Osteoblast (primary cell): ENCODE results near the gene CHURC1. TPM values are rescaled to one million over a fixed set of nuclear protein-coding genes. Genes with fewer than 3 reads are reported as not detected.

Source experiments
- DNase-seq: peaks from one replicate; pipeline ENCODE4 v3.0.0; 2011; ENCODE audit warnings: low spot score, mixed read lengths; ENCODE audit not compliant: insufficient read length; ENCODE audit errors: missing footprints
- H2AFZ ChIP-seq: 2 replicates; pipeline ENCODE4 v1.6.0; 2011; ENCODE audit warnings: mild to moderate bottlenecking, low read length
- H3K27ac ChIP-seq: 2 replicates; pipeline ENCODE4 v1.5.1; 2011; ENCODE audit warnings: mild to moderate bottlenecking, low read depth, low read length, moderate library complexity
- H3K27me3 ChIP-seq: 2 replicates; pipeline ENCODE4 v1.6.0; 2012; ENCODE audit warnings: mild to moderate bottlenecking, control low read depth, inconsistent platforms, low read length, moderate library complexity; ENCODE audit not compliant: insufficient read depth
- H3K36me3 ChIP-seq: 2 replicates; pipeline ENCODE4 v1.5.1; 2011; ENCODE audit warnings: mild to moderate bottlenecking, low read length, control low read depth, moderate library complexity; ENCODE audit not compliant: insufficient read depth
- H3K4me1 ChIP-seq: 2 replicates; pipeline ENCODE4 v1.5.1; 2011; ENCODE audit warnings: mild to moderate bottlenecking, low read length, control low read depth, moderate library complexity; ENCODE audit not compliant: insufficient read depth
- H3K4me2 ChIP-seq: 2 replicates; pipeline ENCODE4 v1.6.0; 2011; ENCODE audit warnings: mild to moderate bottlenecking, low read length; ENCODE audit not compliant: insufficient read depth
- H3K4me3 ChIP-seq: fragments of 200-600 bp; sonication (generic); 3 replicates; pipeline ENCODE4 v1.5.1; 2012; ENCODE audit warnings: mild to moderate bottlenecking, low read length, inconsistent platforms; ENCODE audit not compliant: insufficient read depth
- H3K79me2 ChIP-seq: 2 replicates; pipeline ENCODE4 v1.6.0; 2012; ENCODE audit warnings: mild to moderate bottlenecking, low read length, control low read depth, inconsistent platforms; ENCODE audit not compliant: insufficient read depth
- H3K9me3 ChIP-seq: 2 replicates; pipeline ENCODE4 v1.5.1; 2011; ENCODE audit warnings: low read depth, low read length, control low read depth
- H4K20me1 ChIP-seq: 2 replicates; pipeline ENCODE4 v1.6.0; 2012; ENCODE audit warnings: mild to moderate bottlenecking, low read length, control low read depth; ENCODE audit not compliant: insufficient read depth
- total RNA-seq: library from RNA; depleted of rRNA; stranded (reverse); fragments of >200 nt; gene quantifications from 2 replicates; pipeline ENCODE4 v1.2.3, GENCODE V29; 2012
- TF ChIP-seq, protein P1 (sequence below): IDR thresholded peaks from 2 replicates; pipeline ENCODE4 v1.5.1; 2011; ENCODE audit warnings: mild to moderate bottlenecking, low read depth, low read length, moderate library complexity; ENCODE audit errors: extremely low read depth

Gene CHURC1
- total RNA-seq, 1 donor: 79.6 TPM

DNA sequence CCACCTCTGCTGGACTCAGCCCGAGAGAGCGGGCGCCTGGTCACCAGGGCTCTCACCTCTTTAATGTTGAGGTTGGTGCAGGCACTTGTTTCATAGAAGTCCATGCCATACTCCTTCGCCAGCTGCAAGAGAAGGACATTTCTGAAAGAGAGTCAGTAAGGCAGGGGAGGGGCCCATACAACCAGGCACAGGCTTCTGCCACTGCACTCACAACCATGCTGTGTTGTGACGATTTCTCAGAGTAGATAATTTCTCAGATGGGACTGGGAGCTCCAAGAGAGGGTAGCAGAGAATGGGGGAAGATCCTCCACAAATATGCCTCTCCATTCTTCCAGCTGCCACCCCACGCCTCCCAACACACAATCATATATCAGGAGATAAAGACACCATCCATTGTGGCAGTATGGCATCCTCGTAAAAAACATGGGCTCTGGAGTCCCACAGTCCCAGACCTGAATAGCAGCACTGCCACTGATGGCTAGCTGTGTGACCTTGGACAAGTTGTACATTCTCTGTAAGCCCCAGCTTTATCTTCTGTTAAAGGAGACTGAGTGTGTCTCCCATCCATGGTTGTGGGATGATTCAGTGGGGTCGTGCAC, 34.5 kb downstream of the CHURC1 start:
- TF ChIP-seq, protein P1, sequence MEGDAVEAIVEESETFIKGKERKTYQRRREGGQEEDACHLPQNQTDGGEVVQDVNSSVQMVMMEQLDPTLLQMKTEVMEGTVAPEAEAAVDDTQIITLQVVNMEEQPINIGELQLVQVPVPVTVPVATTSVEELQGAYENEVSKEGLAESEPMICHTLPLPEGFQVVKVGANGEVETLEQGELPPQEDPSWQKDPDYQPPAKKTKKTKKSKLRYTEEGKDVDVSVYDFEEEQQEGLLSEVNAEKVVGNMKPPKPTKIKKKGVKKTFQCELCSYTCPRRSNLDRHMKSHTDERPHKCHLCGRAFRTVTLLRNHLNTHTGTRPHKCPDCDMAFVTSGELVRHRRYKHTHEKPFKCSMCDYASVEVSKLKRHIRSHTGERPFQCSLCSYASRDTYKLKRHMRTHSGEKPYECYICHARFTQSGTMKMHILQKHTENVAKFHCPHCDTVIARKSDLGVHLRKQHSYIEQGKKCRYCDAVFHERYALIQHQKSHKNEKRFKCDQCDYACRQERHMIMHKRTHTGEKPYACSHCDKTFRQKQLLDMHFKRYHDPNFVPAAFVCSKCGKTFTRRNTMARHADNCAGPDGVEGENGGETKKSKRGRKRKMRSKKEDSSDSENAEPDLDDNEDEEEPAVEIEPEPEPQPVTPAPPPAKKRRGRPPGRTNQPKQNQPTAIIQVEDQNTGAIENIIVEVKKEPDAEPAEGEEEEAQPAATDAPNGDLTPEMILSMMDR: no peak
- Histone ChIP-seq H3K36me3 (peaks cover 2% of the 10 kb centered on the region), H3K27ac (no peak overlapping the region), H3K9me3 (no peaks in the 10 kb centered on the region), H3K4me3 (no peak overlapping the region), H2AFZ (no peak overlapping the region), H3K4me1 (no peaks in the 10 kb centered on the region), H3K27me3 (no peaks in the 10 kb centered on the region), H3K79me2 (no peaks in the 10 kb centered on the region), H3K4me2 (no peak overlapping the region), H4K20me1 (peaks cover 3% of the 10 kb centered on the region)
- no peak for DNase-seq

DNA sequence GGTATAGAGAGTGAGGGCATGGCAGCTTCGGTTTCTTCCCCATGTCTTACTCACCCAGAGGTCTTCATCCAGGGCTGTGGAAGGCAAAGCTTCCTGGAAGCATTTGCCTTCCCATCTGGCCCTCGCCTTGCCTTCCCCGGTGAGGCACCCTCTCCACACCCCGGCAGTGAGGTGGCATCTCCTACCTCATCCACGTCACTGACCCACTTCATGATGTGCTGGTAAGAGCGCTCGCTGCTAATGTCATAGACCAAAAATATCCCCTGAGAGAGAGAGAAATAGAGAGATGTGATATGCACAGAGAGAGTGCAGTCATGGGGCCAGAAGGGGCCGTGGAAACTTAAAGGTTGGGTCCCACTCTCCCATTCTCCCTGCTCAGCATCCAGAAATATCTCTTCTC, 36.6 kb downstream of the CHURC1 start:
- Histone ChIP-seq H4K20me1 (peaks cover 3% of the 10 kb centered on the region), H3K4me2 (no peak overlapping the region), H3K27me3 (no peaks in the 10 kb centered on the region), H3K36me3 (no peaks in the 10 kb centered on the region), H3K79me2 (no peaks in the 10 kb centered on the region), H3K9me3 (no peaks in the 10 kb centered on the region), H3K4me1 (no peaks in the 10 kb centered on the region), H3K4me3 (no peak overlapping the region), H3K27ac (no peak overlapping the region), H2AFZ (no peak overlapping the region)
- TF ChIP-seq, protein P1: no peak
- no peak for DNase-seq

DNA sequence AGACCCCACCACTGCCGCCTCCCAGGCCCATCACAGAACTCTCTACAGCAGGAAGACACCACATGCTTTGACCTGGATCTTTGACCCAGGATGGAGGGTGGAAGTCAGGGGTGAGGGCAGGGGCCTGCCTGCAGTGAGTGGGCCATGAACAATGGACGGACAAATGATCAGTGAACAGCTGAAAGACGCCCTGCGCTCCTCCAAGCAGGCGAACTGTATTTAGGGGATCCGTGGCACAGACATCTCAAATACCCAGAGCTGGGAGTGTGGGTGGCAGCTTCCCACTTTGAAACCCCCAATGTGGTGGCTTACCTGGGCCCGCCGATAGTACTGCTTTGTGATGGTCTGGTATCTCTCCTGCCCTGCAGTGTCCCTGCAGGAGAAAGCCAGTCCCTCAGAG, 37.0 kb downstream of the CHURC1 start:
- Histone ChIP-seq H3K4me2 (no peak overlapping the region), H3K27me3 (no peaks in the 10 kb centered on the region), H3K27ac (no peak overlapping the region), H3K4me1 (no peaks in the 10 kb centered on the region), H3K79me2 (no peaks in the 10 kb centered on the region), H2AFZ (no peak overlapping the region), H3K36me3 (no peaks in the 10 kb centered on the region), H4K20me1 (peaks cover 3% of the 10 kb centered on the region), H3K4me3 (no peak overlapping the region), H3K9me3 (no peaks in the 10 kb centered on the region)
- TF ChIP-seq, protein P1: no peak
- no peak for DNase-seq

DNA sequence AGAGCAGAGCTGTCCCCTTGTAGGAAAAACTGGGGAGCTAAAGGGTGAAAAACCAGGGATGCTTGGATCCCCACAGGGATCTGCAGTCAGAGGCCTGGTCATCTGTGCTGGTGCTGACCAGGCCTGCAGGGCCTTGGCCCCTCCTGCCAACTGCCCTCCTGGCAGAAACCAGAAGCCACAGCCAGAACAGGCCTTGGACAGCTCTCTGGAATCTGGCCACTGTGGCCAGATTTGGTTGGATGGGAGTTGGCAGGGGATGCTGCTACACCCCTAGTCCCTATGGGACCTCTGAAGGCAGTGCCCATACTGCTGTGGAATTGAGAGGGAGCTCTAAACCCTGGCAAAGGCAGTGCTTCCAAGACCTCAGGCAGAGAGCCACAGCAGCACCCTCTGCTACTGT, 37.5 kb downstream of the CHURC1 start:
- H2AFZ ChIP-seq: no peak overlapping the region
- TF ChIP-seq, protein P1: no peak
- no peaks in the 10 kb centered on the region for H3K27me3 ChIP-seq
- H3K4me2 ChIP-seq: no peak overlapping the region
- no peaks in the 10 kb centered on the region for H3K79me2 ChIP-seq
- no peaks in the 10 kb centered on the region for H3K4me1 ChIP-seq
- DNase-seq: no peak
- H3K4me3 ChIP-seq: no peak overlapping the region
- no peaks in the 10 kb centered on the region for H3K36me3 ChIP-seq
- no peaks in the 10 kb centered on the region for H3K9me3 ChIP-seq
- H4K20me1 ChIP-seq: peaks cover 3% of the 10 kb centered on the region
- H3K27ac ChIP-seq: no peak overlapping the region
